GM19240 (cell line): ENCODE data around the gene SESTD1.
A peak's percentile ranks its signal among the peaks of the same experiment; 100 is the strongest.

ENCODE experiments used
- DNase-seq: peaks from one replicate; pipeline ENCODE4 v3.0.0; 2011; ENCODE audit warnings: low spot score; ENCODE audit not compliant: insufficient read length

SESTD1 gene

GRCh38 chr2:179264368-179265081 lies at the start of gene SESTD1:
TSS of gene SESTD1 (minus strand) at chr2:179264832. CDS start at chr2:179191841, 72,991 bp downstream.
- peak; percentile 29 for DNase-seq

- no peak for DNase-seq
These were observed 48.4 kb upstream of the SESTD1 start for GRCh38 chr2:179313057-179313456.

GRCh38 chr2:179311101-179311500 lies 46.5 kb upstream of the SESTD1 start:
- DNase-seq: no peak

- no peak for DNase-seq
These were observed 43.2 kb upstream of the SESTD1 start for GRCh38 chr2:179307616-179308371.

- DNase-seq: no peak
These were observed 40.5 kb upstream of the SESTD1 start for GRCh38 chr2:179305125-179305524.

- no peak for DNase-seq
These were observed 39.8 kb upstream of the SESTD1 start for GRCh38 chr2:179304424-179304823.

GRCh38 chr2:179302764-179303571 lies 38.3 kb upstream of the SESTD1 start:
- DNase-seq: no peak

GRCh38 chr2:179302149-179302548 lies 37.5 kb upstream of the SESTD1 start:
- DNase-seq: no peak

- DNase-seq: no peak
These were observed 34.0 kb upstream of the SESTD1 start for GRCh38 chr2:179298666-179299065.

GRCh38 chr2:179297927-179298326 lies 33.3 kb upstream of the SESTD1 start:
- DNase-seq: no peak

- no peak for DNase-seq
These were observed 25.7 kb upstream of the SESTD1 start for GRCh38 chr2:179290329-179290728.

GRCh38 chr2:179285060-179285459 lies 20.4 kb upstream of the SESTD1 start:
- no peak for DNase-seq

GRCh38 chr2:179277429-179278196 lies 13.0 kb upstream of the SESTD1 start:
- DNase-seq: no peak

GRCh38 chr2:179275253-179276012 lies 10.8 kb upstream of the SESTD1 start:
- no peak for DNase-seq

GRCh38 chr2:179274749-179275148 lies 10.1 kb upstream of the SESTD1 start:
- DNase-seq: no peak

- no peak for DNase-seq
These were observed 8.9 kb upstream of the SESTD1 start for GRCh38 chr2:179273461-179273962.

- DNase-seq: no peak
These were observed 8.0 kb upstream of the SESTD1 start for GRCh38 chr2:179272406-179273192.

GRCh38 chr2:179270689-179271088 lies 6.1 kb upstream of the SESTD1 start:
- DNase-seq: no peak

GRCh38 chr2:179268277-179268925 lies 3.8 kb upstream of the SESTD1 start:
- no peak for DNase-seq
